K562 (cell line): ENCODE data around the gene UBE2H. TPM values are rescaled to one million over a fixed set of nuclear protein-coding genes. Genes with fewer than 3 reads are reported as not detected.

Experiments used
- ERF ChIP-seq: fragments of 450-650 bp; formaldehyde crosslinking; IDR thresholded peaks from 2 replicates; pipeline ENCODE4 v1.4.0; 2020; ENCODE audit warnings: mild to moderate bottlenecking, mixed read lengths
- GABPB2 ChIP-seq: fragments of 250-450 bp; sonication (Bioruptor Pico); conservative IDR thresholded peaks from 2 replicates; pipeline ENCODE4 v1.5.1; 2021; ENCODE audit warnings: mild to moderate bottlenecking
- KLF1 ChIP-seq: fragments of 450-650 bp; IDR thresholded peaks from 2 replicates; pipeline ENCODE4 v1.6.1; 2016; ENCODE audit warnings: missing genetic modification characterization, missing compliant biosample characterization
- NKRF ChIP-seq: fragments of 450-650 bp; IDR thresholded peaks from 2 replicates; pipeline ENCODE4 v1.6.1; 2016; ENCODE audit warnings: borderline replicate concordance
- PHB ChIP-seq: fragments of 250-450 bp; sonication (Bioruptor Pico); IDR thresholded peaks from 2 replicates; pipeline ENCODE4 v1.5.0; 2021
- RNF2 ChIP-seq: sonication (generic); IDR thresholded peaks from 2 replicates; pipeline ENCODE4 v1.6.1; 2016
- RUNX1 ChIP-seq: sonication (generic); IDR thresholded peaks from 2 replicates; pipeline ENCODE4 v1.6.1; 2016; ENCODE audit warnings: antibody characterized with exemption, low read depth
- SMC3 ChIP-seq: conservative IDR thresholded peaks from 2 replicates; pipeline ENCODE4 v1.6.1; 2011; ENCODE audit warnings: low read depth, low read length, improper control_type of control experiment; ENCODE audit not compliant: insufficient read depth
- TAF7 ChIP-seq: fragments of 450-650 bp; IDR thresholded peaks from 2 replicates; pipeline ENCODE4 v1.6.1; 2016; ENCODE audit warnings: missing genetic modification characterization, missing compliant biosample characterization
- ZNF217 ChIP-seq: sonication (generic); formaldehyde crosslinking; IDR thresholded peaks from 2 replicates; pipeline ENCODE4 v1.8.0; 2022; ENCODE audit warnings: mild to moderate bottlenecking, missing genetic modification reagents
- ZNF57 ChIP-seq: fragments of 450-650 bp; formaldehyde crosslinking; IDR thresholded peaks from 2 replicates; pipeline ENCODE4 v1.4.0; 2020; ENCODE audit warnings: mild to moderate bottlenecking, moderate library complexity
- polyA plus RNA-seq, 8 experiments: library from polyadenylated mRNA; depleted of rRNA in 4 of 8; stranded (reverse) in 5 of 8; unstranded in 3 of 8; fragments of >200 nt; fragmentation: Nextera tagmentation in 2 of 8; fragmentation: Illumina TruSeq in 1 of 8; extraction: Ambion mirVana in 2 of 8; extraction: Trizol in 1 of 8; gene quantifications; 2 replicates each; pipeline versions ENCODE4 v1.2.1 to v1.2.3, GENCODE V29; 2011 to 2014; ENCODE audit warnings: inconsistent platforms in 1 of 8, missing spikeins in 1 of 8
- total RNA-seq, 7 experiments: library from RNA; depleted of rRNA in 6 of 7; stranded (reverse); fragments of >200 nt in 6 of 7; fragmentation: Illumina TruSeq in 2 of 7; extraction: Trizol in 2 of 7; gene quantifications; 2 replicates each; pipeline versions ENCODE4 v1.2.1 to v1.2.3, GENCODE V29; 2011 to 2021; ENCODE audit warnings: low replicate concordance in 1 of 7

The UBE2H gene
- total and polyA plus RNA-seq, 9 of the 15 experiments (the other 6 are each of a cell fraction or from before 2014, with no cell fraction given): 6.3 to 33.0 (median 13.3) TPM

GRCh38 chr7:129917934-129918333 is 34.8 kb downstream of the UBE2H start (continued):
- TF ChIP-seq NKRF (no peak), RNF2 (no peak), TAF7 (tag) (no peak), RUNX1 (no peak), KLF1 (no peak), ZNF57 (CRISPR knock-in tag) (no peak), ERF (CRISPR knock-in tag) (no peak), PHB (CRISPR knock-in tag) (no peak), ZNF217 (CRISPR knock-in tag) (no peak), SMC3 (no peak), GABPB2 (no peak)
- TF ChIP-seq, all 486 proteins: peak for 0
